ENCODE data around the gene ZNF446. TPM values are rescaled to one million over a fixed set of nuclear protein-coding genes. Genes with fewer than 3 reads are reported as not detected.

ZNF446 gene
- total RNA-seq, 1 experiment from 2014 or later, result 6.0 TPM

GRCh38 chr19:58522709-58523108, 46.6 kb downstream of the ZNF446 start (continued):
- TF ChIP-seq, protein P1, sequence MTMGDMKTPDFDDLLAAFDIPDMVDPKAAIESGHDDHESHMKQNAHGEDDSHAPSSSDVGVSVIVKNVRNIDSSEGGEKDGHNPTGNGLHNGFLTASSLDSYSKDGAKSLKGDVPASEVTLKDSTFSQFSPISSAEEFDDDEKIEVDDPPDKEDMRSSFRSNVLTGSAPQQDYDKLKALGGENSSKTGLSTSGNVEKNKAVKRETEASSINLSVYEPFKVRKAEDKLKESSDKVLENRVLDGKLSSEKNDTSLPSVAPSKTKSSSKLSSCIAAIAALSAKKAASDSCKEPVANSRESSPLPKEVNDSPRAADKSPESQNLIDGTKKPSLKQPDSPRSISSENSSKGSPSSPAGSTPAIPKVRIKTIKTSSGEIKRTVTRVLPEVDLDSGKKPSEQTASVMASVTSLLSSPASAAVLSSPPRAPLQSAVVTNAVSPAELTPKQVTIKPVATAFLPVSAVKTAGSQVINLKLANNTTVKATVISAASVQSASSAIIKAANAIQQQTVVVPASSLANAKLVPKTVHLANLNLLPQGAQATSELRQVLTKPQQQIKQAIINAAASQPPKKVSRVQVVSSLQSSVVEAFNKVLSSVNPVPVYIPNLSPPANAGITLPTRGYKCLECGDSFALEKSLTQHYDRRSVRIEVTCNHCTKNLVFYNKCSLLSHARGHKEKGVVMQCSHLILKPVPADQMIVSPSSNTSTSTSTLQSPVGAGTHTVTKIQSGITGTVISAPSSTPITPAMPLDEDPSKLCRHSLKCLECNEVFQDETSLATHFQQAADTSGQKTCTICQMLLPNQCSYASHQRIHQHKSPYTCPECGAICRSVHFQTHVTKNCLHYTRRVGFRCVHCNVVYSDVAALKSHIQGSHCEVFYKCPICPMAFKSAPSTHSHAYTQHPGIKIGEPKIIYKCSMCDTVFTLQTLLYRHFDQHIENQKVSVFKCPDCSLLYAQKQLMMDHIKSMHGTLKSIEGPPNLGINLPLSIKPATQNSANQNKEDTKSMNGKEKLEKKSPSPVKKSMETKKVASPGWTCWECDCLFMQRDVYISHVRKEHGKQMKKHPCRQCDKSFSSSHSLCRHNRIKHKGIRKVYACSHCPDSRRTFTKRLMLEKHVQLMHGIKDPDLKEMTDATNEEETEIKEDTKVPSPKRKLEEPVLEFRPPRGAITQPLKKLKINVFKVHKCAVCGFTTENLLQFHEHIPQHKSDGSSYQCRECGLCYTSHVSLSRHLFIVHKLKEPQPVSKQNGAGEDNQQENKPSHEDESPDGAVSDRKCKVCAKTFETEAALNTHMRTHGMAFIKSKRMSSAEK (CRISPR knock-in tag; IDR thresholded peaks at IDR 0.05; ENCODE audit: borderline replicate concordance), result no peak
- TF ChIP-seq USF2 (CRISPR knock-in tag; IDR thresholded peaks at IDR 0.05) (no peak), ZNF232 (CRISPR knock-in tag; IDR thresholded peaks at IDR 0.05) (no peak)
- TF ChIP-seq, protein P2, sequence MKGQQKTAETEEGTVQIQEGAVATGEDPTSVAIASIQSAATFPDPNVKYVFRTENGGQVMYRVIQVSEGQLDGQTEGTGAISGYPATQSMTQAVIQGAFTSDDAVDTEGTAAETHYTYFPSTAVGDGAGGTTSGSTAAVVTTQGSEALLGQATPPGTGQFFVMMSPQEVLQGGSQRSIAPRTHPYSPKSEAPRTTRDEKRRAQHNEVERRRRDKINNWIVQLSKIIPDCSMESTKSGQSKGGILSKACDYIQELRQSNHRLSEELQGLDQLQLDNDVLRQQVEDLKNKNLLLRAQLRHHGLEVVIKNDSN (CRISPR knock-in tag; IDR thresholded peaks at IDR 0.05), result no peak
- TF ChIP-seq, protein P3, sequence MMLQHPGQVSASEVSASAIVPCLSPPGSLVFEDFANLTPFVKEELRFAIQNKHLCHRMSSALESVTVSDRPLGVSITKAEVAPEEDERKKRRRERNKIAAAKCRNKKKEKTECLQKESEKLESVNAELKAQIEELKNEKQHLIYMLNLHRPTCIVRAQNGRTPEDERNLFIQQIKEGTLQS (CRISPR knock-in tag; conservative IDR thresholded peaks at IDR 0.05), result no peak

DNA sequence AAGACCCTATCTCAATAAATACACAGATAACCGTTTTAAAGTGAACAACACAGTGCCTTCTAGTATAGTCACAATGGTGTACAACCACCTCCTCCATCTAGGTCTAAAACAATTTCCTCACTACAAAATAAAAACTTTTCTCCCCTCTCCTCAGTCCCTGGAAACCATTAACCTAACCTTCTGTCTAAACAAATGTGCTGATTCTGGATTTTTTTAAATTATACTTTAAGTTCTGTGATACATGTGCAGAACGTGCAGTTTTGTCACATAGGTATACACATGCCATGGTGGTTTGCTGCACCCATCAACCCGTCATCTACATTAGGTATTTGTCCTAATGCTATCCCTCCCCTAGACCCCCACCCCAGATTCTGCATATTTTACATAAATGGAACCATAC, 53.3 kb downstream of the ZNF446 start:
- CTCF ChIA-PET, result interaction anchor here (2.1 to 3.0 kb wide), 2 partner anchors 10 to 15 kb away, joined by 7 to 8 read pairs; partner anchors contain the start of gene ZBTB45
- POLR2A ChIA-PET, result interaction anchor here (0.9 kb wide), 1 partner anchor 9 kb away, joined by 4 read pairs; no protein-coding TSS in a partner anchor
- no peak for ATAC-seq
- TF ChIP-seq, protein P3 (CRISPR knock-in tag; conservative IDR thresholded peaks at IDR 0.05), result no peak
- no peak for TF ChIP-seq AFF4 (CRISPR knock-in tag; IDR thresholded peaks at IDR 0.05; ENCODE audit: borderline replicate concordance)
- TF ChIP-seq ESRRA (CRISPR knock-in tag; IDR thresholded peaks at IDR 0.05; ENCODE audit: borderline replicate concordance), result no peak
- no peak for TF ChIP-seq CBFB (CRISPR knock-in tag; IDR thresholded peaks at IDR 0.05; ENCODE audit: low read depth)
- no peak for TF ChIP-seq JUN (CRISPR knock-in tag; IDR thresholded peaks at IDR 0.05)
- no peak for TF ChIP-seq NR3C1 (CRISPR knock-in tag; conservative IDR thresholded peaks at IDR 0.05; ENCODE audit: low read depth)
- TF ChIP-seq CREM (CRISPR knock-in tag; IDR thresholded peaks at IDR 0.05), result no peak
- TF ChIP-seq KAT7 (CRISPR knock-in tag; IDR thresholded peaks at IDR 0.05; ENCODE audit: borderline replicate concordance), result no peak
- TF ChIP-seq E2F5 (CRISPR knock-in tag; IDR thresholded peaks at IDR 0.05), result no peak
- TF ChIP-seq ZBTB43 (CRISPR knock-in tag; IDR thresholded peaks at IDR 0.05), result no peak
- TF ChIP-seq ZNF281 (CRISPR knock-in tag; IDR thresholded peaks at IDR 0.05), result no peak
- no peak for TF ChIP-seq JAZF1 (CRISPR knock-in tag; IDR thresholded peaks at IDR 0.05)
- TF ChIP-seq IRF2 (CRISPR knock-in tag; IDR thresholded peaks at IDR 0.05; ENCODE audit: borderline replicate concordance, low read depth), result no peak
- TF ChIP-seq GTF2I (CRISPR knock-in tag; conservative IDR thresholded peaks at IDR 0.05), result no peak
- no peak for TF ChIP-seq MYBL2 (CRISPR knock-in tag; IDR thresholded peaks at IDR 0.05)
- TF ChIP-seq ZNF219 (CRISPR knock-in tag; IDR thresholded peaks at IDR 0.05; ENCODE audit: borderline replicate concordance), result no peak

More for the DNA sequence above, 53.3 kb downstream of the ZNF446 start:
- H3K36me3 Mint-ChIP-seq, result no peaks in the 10 kb centered on the region
- no peak overlapping the region for H3K27ac Mint-ChIP-seq
- peaks cover 62% of the 10 kb centered on the region for H3K27me3 Mint-ChIP-seq (ENCODE audit: low read depth)
- peaks cover 7% of the 10 kb centered on the region for H3K4me1 Mint-ChIP-seq
- DNase-seq (ENCODE audit: low spot score), result no peak
- no peaks in the 10 kb centered on the region for H3K9me3 Mint-ChIP-seq
- H3K4me3 Mint-ChIP-seq, result no peak overlapping the region
